IPS DF 4.7 (cell line): ENCODE results near the gene LPAR5.

Experiments
- DNase-seq: peaks from one replicate; pipeline ENCODE4 v3.0.0-alpha.2; 2013; ENCODE audit warnings: low spot score; ENCODE audit errors: extremely low read depth

Gene LPAR5

GRCh38 chr12:6635856-6636531, at the start of gene LPAR5:
Gene LPAR5, minus strand, starts transcription at chr12:6635959. Its CDS starts 14,711 bp downstream, at chr12:6621248.
- no peak for DNase-seq

GRCh38 chr12:6684609-6685008, 48.9 kb upstream of the LPAR5 start:
- no peak for DNase-seq

DNA sequence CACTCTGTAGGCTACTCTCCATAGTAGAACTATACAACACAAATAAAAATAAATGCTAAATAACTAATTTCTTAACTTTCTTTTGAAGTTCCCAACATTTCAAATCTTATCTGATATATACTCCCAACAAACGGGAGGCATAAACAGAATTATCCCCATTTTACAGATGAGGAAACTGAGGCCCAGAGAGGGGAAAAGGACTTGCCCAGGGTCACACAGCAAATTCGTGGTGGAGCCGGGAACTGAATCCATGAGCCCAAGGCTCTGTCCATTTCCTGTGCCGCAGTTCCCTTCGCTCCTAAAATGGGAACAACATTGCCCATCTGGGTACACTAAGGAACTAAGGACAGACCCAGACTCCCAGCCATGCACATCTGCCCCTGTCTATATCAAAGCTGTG, 41.2 kb upstream of the LPAR5 start:
- DNase-seq, result no peak

GRCh38 chr12:6672143-6672542, 36.4 kb upstream of the LPAR5 start:
- DNase-seq, result no peak

DNA sequence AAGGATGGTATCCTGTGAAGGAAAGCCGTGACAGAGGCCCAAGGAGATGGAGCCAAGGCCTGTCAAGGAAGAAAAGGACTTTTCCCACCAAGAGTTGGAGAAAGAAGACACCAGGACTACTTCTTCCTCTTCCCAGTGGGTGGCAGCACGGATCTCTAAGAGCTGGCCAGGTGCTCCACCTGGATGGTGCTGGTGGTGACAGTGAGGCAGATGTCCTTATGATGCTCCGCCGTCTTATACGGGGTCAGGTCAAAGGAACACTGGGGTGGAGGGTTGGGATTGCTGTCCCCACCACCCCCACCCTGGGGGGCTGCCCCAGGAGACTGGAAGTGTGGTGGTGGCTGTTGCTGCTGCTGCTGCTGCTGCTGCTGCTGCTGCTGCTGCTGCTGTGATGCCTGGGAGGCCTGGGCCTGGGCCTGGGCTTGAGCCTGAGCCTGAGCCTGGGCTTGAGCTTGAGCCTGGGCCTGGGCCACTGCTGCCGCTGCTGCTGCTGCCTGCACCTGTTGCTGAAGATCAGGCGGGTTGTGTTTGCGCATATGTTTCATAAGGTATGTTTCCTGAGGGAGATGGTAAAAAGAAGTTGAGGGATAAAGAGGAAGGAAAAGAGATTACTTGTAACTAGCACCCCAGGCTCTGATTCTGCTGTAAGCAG, 31.9 kb upstream of the LPAR5 start:
- DNase-seq, result no peak

- DNase-seq, result no peak
Observed at GRCh38 chr12:6666211-6666610, 30.5 kb upstream of the LPAR5 start.

GRCh38 chr12:6664902-6665301, 29.1 kb upstream of the LPAR5 start:
- DNase-seq, result no peak

DNA sequence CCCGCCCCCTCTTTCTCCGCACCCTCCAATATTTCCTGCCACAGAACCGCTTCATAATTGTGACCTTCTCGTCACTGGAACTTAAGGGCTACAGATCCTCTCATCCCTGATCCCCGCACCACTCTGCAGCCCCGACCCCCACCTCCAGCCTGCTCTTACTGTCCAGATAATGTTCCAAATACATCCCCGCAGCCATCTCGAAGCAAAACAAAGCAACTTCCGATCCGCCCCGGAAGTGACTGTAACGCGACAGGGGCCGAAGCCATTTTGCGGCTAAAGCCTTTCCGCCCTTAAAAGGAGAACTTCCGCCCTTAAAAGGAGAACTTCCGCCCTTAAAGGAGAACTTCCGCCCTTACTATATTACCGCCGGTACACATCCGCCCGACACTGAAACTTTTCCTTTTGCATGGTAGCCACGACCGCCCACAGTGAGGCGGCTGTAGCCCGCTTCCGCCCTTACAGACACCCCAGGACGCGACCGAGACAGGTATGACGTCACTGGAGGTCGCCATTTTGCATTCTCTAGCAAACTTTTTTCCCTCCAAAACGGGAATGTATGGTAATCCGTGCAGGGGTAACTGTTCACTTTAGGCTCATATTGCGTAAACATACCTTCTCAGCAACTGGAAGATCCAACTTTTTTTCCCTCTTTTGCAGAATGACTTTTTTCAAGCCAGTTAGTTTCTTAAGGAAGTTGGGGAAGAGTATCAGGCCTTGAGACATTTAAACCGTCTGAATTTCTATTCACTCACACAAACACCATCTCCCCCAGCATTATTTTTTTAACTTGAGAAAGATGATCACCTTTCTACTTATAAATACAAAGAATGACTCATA, 27.4 kb upstream of the LPAR5 start, which contains the start of gene ING4:
Gene ING4, minus strand, starts transcription at position 214 of the 837 bp plus-strand sequence. Its CDS starts 18 bp downstream, at position 196.
- peak; percentile 94 for DNase-seq

GRCh38 chr12:6662602-6662905, 26.8 kb upstream of the LPAR5 start:
- no peak for DNase-seq

DNA sequence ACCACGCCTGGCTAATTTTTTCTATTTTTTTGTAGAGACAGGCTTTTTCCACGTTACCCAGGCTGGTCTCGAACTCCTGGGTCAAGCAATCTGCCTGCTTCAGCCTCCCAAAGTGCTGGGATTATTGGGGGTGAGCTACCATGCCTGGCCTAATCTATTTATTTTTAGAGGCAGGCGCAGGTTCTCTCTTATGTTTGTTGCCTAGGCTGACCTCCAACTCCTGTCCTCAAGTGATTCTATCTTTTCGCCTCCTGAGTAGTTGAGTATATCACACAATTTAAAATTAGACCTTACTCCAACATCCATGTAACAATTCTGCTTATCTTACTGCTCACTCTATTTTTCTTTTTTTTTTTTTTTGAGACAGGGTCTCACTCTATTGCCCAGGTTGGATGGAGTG, 18.2 kb upstream of the LPAR5 start:
- no peak for DNase-seq

DNA sequence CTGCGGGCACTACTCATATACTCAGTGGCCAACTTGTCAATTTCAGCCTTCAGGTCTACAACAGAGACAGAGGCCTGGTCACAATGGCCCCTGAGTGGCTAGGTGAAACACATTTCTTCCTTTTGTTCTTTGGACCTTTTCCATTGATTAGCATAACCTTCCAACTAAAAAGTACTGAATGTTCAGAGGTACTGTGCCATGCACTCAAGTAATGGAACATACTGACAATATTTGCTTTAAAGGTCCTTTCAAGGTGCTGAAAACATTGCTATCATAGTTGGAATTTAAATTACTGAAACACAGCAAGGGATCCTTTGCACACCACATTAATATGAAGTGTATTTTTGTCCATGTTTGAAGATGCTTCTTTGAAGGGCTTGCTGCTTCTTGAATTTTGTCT, 17.6 kb upstream of the LPAR5 start:
- no peak for DNase-seq

- DNase-seq, result no peak
Observed at GRCh38 chr12:6652391-6652790, 16.6 kb upstream of the LPAR5 start.

DNA sequence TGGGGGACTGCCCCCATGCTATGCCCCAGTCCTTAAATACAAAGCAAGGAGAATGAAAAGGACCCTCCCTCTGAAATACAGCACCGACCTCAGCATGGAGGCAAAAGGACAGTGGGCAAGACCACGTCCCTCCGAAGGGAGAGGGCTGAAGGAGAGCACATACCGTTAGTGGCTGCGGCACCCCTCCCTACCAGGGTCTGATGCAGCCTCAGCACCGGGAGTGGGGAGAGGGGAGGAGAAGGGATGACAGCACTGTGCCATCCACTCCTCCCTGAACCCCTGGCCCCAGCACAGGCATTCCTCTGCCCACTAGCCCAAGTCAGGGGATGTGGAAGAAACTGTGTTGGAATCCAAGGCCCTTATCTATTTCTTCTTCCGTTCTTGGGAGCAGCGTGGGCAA, 15.1 kb upstream of the LPAR5 start:
- DNase-seq, result no peak

GRCh38 chr12:6647083-6647604, 11.4 kb upstream of the LPAR5 start, which contains the start of gene ACRBP:
Gene ACRBP, minus strand, starts transcription at chr12:6647432. Its CDS starts 66 bp downstream, at chr12:6647366.
- no peak for DNase-seq

GRCh38 chr12:6646276-6647082, 10.7 kb upstream of the LPAR5 start:
- DNase-seq, result no peak

GRCh38 chr12:6644903-6645302, 9.1 kb upstream of the LPAR5 start:
- no peak for DNase-seq

DNA sequence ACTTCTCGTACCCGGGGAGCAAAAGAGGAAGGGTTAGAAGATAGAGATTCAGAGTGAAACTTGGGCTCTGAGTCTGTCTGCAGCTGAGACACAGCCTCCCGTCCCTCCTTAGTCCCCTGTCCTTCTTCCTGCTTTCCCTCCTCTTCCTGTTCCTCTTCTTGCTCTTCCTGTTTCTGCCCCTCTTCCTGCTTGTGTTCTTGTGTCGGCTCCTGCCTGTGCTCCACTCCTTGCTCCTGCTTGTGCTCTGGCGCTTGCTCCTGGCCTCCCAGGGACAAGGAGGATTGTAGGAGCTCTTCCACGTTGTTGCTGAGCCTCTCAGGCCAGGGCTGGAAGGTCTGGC, 8.5 kb upstream of the LPAR5 start:
- DNase-seq, result no peak

DNA sequence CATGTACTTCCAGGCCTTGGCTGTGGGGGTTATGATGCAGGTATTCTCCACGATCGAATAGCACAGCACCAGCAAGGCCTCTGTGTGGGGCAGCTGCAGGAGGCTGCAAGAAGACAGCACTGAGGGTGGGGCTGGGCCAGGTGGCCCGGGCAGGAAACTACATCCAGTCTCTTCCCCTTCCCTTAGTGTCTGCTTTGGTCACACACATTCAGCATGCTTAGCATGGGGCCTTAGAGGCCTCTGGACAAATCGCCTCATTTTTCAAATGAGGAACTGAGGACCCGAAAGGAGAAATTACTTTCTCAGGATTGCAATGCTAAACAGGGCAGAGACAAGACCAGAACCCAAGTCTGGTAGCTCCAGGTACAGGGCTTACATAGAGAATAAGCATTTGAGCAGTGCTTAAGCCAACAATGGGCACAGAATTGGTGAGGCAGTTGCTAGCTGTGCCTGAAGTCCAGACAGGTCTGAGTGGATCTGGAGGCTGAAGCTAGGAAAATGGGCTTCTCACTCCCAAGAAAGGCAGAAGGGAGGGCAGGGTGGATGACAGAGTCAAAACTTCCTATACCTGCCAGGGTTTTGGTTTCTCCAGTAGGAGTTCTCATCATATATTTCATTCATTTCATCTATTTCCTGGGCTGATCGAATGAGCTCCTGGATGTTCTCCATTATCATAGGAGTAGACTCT, 8.0 kb upstream of the LPAR5 start:
- DNase-seq, result no peak

GRCh38 chr12:6641131-6641530, 5.4 kb upstream of the LPAR5 start:
- no peak for DNase-seq

DNA sequence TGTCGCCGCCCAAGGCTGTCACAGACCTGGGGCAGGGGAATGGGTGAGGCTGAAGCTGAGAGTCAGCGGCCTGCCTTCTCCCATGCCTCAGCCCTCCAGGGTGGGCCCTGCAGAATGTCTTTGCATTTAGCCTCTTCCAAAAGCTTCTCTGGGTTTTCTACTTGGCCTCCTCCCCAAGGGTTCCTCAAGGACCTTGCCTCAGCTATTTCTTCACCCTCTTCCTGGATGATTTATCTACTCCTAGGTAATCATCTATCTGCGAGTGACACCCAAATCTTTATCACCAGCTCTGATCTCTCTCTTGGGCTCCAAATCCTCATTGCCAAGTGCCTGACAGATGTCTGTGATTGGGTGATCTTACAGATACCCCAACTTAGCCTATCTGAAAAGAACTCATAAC, 4.7 kb upstream of the LPAR5 start:
- DNase-seq, result no peak
